Right renal cortex interstitium (tissue), 3 donors: ENCODE data around the gene CACTIN. TPM values are rescaled to one million over a fixed set of nuclear protein-coding genes. Genes with fewer than 3 reads are reported as not detected.
"Not testable (repeated sequence)": the region's sequence is repeated elsewhere in the genome, so short reads cannot be mapped to it uniquely, and the experiment has no call there.

ENCODE experiments used
- DNase-seq, 3 donors: peaks; one replicate each; pipeline ENCODE4 v3.0.0-alpha.2; 2013; ENCODE audit warnings: low read depth in 3 of 3, low spot score in 2 of 3
- polyA plus RNA-seq, 3 donors: library from polyadenylated mRNA; unstranded; fragments of 120-200 nt; gene quantifications; one replicate each; pipeline ENCODE4 v1.2.1, GENCODE V29; 2013; ENCODE audit not compliant: insufficient read length in 3 of 3

The CACTIN gene
- polyA plus RNA-seq, 3 donors, result 17.8 to 19.3 (median 18.6) TPM

DNA sequence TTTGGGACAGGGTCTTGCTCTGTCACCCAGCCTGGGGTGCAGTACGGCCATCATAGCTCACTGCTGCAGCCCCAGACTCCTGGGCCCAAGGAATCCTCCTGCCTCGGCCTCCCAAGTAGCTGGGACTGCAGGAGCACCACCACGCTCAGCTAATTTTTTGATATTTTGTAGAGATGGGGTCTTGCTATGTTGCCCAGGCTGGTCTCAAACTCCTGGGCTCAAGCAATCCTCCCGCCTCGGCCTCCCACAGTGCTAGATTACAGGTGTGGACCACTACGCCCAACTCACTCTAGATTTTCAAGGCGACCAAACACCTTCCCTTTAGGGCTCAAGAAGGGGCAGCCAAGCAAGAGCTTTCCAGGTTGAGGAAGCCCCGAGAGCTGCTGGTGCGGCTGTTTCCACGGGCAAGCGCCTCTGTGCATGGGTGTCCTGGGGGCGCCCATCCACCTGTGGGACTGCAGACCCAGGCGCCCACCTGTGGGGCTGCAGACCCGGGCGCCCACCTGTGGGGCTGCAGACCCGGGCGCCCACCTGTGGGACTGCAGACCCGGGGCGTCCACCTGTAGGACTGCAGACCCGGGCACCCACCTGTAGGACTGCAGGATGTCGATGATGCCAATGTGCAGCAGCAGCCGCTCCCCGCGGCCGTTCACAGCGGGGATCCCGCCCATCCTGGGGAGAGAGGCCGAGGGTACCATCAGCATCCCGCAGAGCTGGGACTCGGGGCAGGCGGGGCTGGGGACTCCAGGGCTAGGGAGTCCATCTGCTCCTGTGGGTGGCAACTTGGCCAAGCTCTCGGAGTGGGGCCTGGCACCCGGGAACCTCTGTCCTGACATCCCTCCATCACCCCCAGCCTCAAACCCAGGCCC lies 21.7 kb upstream of the CACTIN start:
- no peak for DNase-seq

DNA sequence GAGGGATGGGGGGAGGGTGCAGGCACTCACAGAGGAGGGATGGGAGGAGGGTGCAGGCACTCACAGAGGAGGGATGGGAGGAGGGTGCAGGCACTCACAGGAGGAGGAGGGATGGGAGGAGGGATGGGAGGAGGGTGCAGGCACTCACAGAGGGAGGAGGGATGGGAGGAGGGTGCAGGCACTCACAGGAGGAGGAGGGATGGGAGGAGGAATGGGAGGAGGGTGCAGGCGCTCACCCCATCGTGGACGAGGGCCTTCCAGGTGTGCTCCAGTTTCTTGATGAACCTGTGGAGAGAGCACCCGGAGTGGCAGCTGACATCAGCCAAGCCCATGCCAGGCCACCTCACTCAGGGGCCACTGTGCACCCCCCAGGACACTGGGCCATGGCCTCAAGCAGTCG lies 20.5 kb upstream of the CACTIN start:
- DNase-seq, result not testable (repeated sequence)

- no peak for DNase-seq
These were observed 19.9 kb upstream of the CACTIN start for GRCh38 chr19:3646336-3647092.

DNA sequence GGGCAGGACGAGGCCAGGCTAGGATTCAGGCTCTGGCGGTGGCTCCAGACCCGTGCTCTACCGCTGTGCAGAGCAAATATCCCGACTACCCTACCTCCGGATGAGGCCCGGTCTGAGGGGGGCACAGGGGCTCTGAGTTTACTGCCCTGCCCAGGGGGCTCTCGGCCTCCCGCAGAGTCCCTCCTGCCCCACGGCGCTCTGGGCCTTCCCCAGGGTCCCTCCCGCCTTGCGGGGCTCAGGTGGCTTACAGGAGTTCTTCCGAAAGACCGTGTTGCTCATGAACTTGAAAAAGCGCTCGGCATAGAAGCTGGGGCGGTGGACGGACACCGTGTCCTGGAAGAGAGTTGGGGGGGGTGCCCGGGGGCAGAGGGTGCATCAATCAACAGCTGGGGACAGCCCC lies 19.1 kb upstream of the CACTIN start:
- no peak for DNase-seq

DNA sequence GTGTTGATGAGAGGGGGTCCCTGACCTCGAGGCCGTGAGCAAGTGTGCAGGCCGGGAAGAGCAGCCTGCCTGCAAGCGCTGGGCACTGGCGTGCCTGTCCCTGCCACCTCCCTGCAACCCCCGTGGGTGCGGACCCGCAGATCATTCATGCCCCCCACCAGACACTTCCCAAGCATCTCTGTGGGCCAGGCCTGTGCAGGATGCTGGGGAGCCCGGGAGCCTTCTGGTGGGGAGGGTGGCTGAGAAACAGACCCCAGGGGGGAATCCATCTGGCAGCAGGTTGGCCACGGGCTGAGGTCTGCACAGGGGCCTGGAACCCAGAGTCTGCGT lies 18.4 kb upstream of the CACTIN start:
- DNase-seq, result no peak

DNA sequence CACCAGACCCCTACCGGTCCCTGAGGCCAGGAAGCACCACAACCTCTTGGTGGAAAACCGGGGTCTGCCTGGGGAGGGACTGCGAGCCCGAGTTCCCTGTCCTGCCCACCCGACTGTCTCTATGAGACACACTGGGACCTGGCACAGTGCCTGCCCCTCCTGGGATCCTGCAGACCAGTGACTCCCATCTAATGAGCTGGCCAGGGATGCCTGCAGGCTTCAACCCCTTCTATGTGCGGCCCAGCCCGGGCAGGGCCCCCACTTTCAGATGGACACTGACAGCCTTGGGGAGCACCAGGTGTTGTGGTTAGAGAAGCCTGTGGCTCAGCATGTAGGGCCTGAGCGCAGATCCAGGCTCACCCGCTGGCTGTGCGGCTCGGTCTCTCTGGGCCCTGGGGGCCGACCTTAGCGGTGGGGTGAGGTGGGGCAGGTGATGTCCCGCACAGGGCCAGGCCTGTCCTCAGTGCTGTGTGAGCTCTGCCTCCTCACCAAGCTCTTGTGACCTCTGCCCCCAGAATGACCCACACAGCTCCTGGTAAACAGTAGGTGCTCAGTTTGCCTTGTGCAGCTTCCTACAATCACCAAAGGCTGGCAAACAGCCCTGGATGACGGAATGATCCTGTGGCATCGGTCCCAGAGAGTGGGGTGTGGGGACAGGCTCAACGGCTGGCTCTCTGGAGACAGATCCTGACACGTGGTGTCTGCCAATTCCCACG lies 17.9 kb upstream of the CACTIN start:
- no peak for DNase-seq

GRCh38 chr19:3643674-3644313 lies 17.2 kb upstream of the CACTIN start:
- DNase-seq, result no peak

DNA sequence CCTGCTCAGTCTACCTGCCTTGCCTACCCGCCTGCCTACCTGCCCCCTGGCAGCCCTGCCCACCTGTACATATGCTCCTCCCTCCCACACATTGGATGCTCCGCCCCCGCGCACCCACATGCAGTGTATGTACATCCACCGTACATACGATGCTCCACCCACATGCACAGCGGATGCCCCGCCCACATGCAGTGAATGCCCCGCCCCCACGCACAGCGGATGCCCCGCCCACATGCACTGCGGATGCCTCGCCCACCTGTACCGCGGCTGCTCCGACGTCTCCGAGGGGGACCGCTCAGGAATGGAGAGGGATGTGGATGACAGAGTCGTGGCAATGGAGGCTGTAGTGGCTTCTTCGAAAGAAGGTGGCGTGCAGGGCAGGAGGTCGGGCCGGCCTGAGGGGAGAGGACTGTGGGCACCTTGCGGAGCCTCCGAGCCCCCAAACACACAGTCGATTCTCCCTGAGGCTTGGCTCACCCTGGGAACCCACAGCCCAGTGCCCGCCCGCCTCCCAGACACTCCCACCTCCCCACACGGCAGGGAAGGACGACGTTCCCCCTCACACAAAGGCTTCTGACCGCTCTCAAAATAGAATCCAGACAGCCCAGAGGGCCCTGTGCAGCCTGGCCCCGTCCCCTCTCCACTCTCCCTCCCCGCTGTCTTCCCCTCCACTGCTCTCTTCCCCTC lies 16.5 kb upstream of the CACTIN start:
- DNase-seq, result no peak

DNA sequence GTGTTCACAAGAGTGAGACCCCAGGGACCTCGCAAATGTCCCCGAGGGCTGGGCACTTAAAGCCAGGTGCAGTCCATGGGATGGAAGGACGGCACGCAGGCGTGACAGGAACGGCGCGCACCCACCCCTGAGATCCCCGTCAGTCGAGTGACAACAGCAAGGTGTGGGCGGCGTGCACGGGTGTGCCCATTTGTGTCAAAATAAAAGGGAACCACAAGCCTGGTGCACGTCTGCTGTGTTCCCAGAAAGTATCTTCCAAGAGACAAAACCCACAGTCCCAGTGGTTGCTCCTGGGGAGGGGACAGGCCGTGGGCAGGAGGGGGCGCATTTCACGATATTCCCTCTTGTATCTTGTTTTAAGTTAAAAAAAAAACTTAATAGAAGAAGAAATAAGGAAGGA lies 15.7 kb upstream of the CACTIN start:
- no peak for DNase-seq

DNA sequence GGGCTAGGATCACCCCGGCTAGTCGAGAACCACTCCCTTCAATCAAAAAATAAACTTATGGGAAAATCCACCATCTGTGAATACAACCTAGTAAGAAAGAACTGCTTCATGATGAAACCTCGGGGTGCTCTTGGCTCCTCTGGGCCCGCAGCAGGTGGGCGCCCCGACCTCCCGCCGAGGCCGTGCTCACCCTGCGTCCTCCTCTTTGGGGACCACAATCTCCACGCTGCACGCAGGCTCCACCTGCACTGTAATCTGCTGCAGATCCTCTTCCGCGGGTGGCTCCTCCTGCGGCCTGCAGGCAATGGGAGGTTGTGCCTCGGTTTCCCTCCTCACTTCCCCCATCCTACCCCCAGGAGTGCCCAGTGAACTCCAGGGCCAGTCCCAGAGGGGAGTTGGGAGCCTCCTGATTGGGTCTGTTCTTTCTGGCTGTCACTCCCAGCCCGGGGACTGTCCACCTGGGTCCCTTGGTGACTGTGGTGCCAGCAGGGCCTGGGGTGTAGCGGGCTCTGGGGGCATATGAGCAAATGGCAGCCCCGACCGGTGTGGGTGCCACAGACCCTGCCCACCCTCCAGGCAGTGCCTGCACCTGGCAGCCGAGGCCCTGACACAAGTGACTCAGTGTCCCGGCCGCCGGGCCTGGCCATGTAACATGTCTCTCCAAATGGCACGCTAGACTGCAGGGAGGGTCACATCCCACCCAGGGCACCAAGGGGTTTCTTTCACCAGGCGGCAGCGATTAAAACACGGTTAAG lies 15.1 kb upstream of the CACTIN start:
- no peak for DNase-seq

- no peak for DNase-seq
These were observed 12.9 kb upstream of the CACTIN start for GRCh38 chr19:3639479-3639878.

- no peak for DNase-seq
These were observed 11.9 kb upstream of the CACTIN start for GRCh38 chr19:3638208-3639193.

DNA sequence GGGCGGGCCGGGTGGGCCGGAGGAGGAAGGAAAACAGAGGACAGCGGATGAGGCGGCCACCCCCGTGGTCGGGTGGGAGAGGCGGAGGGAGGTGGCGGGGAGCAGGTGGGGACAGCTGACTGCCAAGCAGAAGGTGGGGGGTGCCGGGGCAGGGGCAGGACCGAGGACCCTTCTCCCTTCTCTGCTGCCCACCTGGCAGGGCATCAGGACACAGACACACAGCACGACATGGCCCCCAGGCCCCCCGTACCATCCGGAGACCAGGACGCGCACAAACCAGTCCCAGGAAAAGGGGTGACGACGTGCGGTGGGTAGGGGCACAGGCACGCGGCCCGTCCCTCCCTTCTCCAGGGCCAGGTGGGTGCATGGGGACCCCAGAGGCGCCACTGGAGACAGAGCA lies 11.0 kb upstream of the CACTIN start:
- DNase-seq, result no peak

DNA sequence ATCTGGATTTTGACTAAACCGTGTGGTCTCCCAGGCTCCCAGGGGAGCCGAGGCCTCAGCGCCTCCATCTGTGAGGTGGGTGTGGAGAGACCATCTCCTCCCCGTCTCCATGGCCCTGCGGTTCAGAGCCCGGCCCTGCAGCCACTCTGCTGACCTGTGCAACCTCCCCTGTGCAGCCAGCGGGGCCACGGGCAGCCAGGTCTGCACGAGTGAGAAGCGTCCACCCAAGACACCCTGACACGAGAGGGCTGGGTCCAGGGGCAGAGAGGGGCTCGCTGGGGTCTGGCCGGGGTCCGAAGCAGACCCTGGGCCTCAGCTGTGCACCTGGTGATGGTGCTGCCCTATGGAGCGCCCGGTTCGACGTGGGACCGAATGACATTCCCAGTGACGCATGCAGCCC lies 10.4 kb upstream of the CACTIN start:
- DNase-seq, result no peak

GRCh38 chr19:3636506-3636905 lies 9.9 kb upstream of the CACTIN start:
- no peak for DNase-seq

DNA sequence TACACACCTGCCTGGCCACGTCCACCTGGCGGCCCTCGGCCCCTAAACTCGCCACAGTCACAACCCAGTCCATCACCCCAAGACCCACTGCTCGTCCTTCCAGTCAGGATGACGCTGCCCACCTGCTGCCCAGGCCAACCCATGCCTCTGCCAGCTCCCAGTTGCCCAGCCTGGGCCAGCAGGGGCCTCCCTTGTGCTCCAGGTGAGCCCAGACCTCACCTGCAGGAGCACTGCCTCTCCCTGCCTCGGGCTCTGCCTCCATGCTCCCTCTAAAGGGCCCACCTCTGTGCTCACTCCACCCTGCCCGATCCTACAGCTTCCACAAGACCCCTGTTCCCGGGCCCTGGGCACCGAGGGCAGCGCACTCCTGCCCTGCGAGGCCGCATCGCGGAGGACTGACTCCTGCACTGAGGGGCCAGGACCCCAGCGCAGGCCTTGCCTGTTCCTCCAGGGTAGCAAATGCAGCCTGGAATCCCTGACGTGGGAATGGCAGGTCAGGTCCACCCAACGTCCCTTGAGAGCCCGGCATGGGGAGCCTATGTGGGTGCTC lies 8.0 kb upstream of the CACTIN start:
- no peak for DNase-seq

- DNase-seq, result no peak
These were observed 7.0 kb upstream of the CACTIN start for GRCh38 chr19:3633559-3633988.
